ENCODE measurements around the gene MCF2L2. TPM values are rescaled to one million over a fixed set of nuclear protein-coding genes. Genes with fewer than 3 reads are reported as not detected.
"Not testable (repeated sequence)": the region's sequence is repeated elsewhere in the genome, so short reads cannot be mapped to it uniquely, and the experiment has no call there.

Gene MCF2L2
- total RNA-seq, 1 experiment from 2014 or later, result 0.46 TPM

- no peak for DNase-seq (ENCODE audit: low read depth)
Measured at GRCh38 chr3:183178512-183178832, 249.9 kb downstream of the MCF2L2 start.

DNA sequence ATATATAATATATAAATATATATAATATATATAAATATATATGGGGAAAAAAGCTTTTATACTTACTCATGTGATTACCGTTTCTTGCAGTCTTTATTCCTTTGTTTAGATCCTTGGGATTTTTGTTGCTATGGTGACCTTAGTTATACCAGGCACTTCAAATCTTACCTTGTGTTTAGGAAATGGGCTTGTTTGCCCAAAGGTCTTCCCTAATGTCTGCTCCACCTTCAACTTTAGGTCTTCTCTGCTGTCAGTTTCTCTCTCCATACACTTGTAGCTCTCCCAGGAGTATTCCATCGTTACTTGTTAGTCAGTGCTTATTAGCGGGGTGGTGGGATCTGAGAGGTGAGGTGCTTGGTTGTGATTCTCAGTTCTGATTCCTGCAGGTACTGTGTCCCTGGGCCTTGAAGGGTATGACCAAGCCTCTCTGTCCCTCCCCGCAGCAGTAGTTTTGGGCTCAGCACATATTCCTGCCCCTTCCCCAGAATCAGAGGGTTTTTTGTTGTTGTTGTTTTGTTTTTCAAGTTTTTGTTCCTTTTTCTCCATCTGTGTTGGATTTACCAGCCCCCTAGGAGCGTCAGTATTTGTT, 256.3 kb downstream of the MCF2L2 start:
- no peak for DNase-seq (ENCODE audit: low read depth)

GRCh38 chr3:183167975-183168374, 260.4 kb downstream of the MCF2L2 start:
- DNase-seq (ENCODE audit: low read depth), result not testable (repeated sequence)

- no peak for DNase-seq (ENCODE audit: low read depth)
Measured at GRCh38 chr3:183163563-183163962, 264.9 kb downstream of the MCF2L2 start.

DNA sequence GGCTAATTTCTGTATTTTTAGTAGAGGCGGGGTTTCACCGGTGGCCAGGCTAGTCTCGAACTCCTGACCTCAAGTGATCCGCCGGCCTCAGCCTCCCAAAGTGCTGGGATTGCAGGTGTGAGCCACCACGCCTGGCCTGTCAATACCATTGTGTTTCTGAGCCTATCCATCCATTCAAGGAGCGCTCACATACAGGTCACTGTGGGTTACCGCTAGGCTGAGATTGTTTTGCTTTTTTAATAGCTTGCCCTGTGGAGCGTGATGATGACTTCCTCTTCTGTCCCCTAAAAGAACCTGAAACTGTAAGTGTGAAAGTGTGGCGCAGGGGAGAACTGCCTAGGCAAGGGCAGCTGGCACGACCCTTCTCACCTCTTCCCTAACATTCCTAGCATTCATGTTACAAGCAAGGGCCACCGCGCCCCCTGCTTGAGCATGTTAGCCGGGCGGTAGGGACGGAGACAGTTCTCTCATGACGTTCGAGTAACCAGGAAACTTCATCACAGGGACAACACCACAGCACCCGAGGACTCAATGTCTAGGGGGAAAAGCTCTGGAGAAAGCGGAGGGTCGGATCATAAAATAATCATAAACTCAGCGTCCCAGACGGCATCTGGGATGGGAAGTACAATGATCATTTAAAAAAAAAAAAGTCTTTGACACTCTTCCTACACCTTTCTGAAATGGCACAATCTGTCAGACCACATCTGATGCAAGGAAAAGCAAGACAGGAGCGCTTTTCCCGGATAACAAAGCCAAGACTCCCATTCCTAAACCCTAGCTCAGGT, 266.7 kb downstream of the MCF2L2 start:
- DNase-seq (ENCODE audit: low read depth), result no peak

DNA sequence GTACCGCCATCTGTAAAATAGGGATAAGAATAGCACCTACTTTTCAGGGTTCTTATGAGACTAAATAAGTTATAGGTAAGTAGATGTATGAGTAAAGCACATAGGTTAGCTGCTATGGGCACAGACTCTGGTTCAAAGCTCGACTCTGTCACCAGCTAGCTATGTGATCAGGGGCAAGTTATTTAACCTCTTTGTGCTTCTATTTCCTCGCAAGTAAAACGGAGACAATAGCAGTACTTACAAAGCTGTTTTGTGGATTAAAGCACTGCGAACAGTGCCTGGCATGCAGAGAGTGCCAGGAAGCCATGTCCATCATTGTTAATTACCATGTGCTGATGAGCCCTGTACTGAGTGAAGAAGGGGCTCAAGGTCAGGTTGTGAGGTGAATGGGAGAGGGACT, 267.8 kb downstream of the MCF2L2 start:
- DNase-seq (ENCODE audit: low read depth), result no peak

GRCh38 chr3:183159333-183159732, 269.1 kb downstream of the MCF2L2 start:
- peak; percentile 19 for DNase-seq (ENCODE audit: low read depth)

DNA sequence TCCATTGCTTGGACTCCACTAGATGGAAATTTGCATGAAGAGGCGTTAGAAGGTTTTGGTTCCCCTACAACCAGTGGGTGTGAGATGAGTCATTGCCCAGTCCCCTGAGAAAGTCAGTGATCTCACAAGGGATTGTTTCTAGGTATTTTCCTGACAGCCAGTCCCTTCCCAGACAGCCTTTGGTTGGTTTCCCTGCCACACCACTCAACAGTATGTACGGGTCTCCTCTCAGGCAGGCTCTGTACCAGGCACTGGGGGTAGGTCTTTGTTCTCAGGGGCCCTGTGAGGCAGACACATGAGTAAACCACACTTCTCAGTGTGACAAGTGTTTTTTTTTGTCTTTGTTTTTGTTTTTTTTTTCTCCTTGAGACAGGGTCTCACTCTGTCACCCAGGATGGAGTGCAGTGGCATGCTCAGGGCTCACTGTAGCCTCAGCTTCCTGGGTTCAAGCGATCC, 269.8 kb downstream of the MCF2L2 start:
- peak; percentile 83 for DNase-seq (ENCODE audit: low read depth)

DNA sequence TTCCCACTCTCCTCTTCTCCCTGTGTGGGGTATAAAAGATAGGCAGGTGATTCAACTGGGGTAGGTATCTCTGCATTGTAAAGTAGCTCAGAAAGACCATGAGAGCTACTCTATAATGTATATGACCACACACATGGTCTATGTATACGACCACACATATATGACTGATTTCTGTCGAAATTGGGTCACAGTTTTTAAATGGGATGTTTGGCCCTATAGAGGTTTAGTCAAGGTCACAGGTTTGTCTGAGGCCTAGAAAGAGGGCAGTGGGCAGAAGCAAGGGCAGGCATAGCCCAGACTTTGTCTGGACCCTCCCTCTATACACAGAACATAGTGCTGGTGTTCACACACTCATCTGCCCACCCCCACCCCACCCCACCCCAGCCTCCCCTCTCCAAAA, 270.3 kb downstream of the MCF2L2 start:
- no peak for DNase-seq (ENCODE audit: low read depth)

DNA sequence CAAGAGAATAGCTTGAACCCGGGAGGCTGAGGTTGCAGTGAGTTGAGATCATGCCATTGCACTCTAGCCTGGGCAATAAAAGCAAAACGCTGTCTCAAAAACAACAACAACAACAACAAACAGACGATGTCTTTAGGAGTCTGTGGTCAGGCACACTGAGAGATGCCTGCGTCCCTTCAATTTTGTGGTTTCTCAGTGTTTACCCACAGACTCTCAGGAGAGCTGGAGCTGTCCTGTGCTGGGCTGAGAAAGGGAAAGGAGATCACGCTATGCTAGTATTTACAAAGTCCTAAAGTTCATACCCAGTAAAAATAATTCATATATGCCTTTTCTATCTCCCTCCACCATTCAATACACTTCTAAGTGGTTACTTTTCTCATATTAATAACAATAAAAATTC, 272.2 kb downstream of the MCF2L2 start:
- no peak for DNase-seq (ENCODE audit: low read depth)

GRCh38 chr3:183155499-183155898, 272.9 kb downstream of the MCF2L2 start:
- no peak for DNase-seq (ENCODE audit: low read depth)

- DNase-seq (ENCODE audit: low read depth), result no peak
Measured at GRCh38 chr3:183153210-183153950, 275.0 kb downstream of the MCF2L2 start.

GRCh38 chr3:183151821-183152351, 276.5 kb downstream of the MCF2L2 start:
- no peak for DNase-seq (ENCODE audit: low read depth)

GRCh38 chr3:183151086-183151485, 277.3 kb downstream of the MCF2L2 start:
- DNase-seq (ENCODE audit: low read depth), result no peak

DNA sequence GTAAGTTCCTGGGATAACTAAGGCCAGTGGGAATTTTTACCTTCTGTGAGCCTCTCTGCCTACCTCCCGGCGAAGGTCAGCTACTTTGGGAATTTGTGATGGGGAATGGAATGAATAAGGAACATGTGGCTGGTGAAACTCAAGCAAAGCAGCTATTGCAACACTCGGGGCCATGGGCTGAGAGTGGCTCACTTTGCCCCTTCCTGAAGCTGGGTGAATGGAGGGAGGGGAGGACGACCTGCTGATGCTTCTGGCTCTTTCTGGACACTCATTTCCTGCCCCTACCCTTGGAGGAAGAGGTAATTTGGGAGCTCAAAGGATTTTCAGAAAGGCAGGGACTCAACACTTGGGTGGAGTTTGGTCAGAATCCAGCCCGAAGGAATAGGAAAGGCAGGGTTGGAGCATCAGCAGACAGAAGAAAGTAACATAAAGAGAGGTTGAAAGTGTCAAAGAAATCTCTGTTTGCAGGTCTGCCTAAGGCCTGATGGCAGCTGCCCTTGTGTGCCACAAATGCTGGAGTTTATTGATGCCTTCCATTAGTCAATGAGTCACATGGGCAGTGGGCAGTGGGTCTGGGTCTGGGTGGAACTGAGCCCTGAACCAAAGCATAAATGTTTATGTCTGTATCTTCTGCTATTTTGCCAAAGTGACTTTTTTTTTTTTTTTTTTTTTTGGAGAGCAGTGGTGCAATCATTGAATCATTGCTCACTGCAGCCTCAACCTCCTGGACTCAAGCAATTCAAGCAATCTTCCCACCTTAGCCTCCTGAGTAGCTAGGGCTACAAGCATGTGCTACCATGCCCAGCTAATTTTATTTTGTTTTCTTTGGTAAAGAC, 278.3 kb downstream of the MCF2L2 start:
- DNase-seq (ENCODE audit: low read depth), result peak; percentile 23

DNA sequence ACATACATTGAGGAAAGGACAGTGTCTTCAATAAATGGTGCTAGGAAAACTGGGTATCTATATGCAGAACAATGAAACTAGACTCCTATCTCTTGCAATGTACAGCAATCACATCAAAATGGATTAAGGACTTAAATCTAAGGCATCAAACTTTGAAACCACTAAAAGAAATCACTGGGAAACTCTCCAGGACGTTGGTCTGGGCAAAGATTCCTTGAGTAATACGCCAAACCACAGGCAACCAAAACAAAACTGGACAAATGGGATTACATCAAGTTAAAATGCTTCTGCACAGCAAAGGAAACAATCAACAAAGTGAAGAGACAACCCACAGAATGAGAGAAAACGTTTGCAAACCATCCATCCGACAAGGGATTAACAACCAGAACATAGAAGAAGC, 280.4 kb downstream of the MCF2L2 start:
- DNase-seq (ENCODE audit: low read depth), result peak; percentile 38

GRCh38 chr3:183144363-183144762, 284.1 kb downstream of the MCF2L2 start:
- no peak for DNase-seq (ENCODE audit: low read depth)

GRCh38 chr3:183142199-183142598, 286.2 kb downstream of the MCF2L2 start:
- DNase-seq (ENCODE audit: low read depth), result no peak

GRCh38 chr3:183134844-183135243, 293.6 kb downstream of the MCF2L2 start:
- DNase-seq (ENCODE audit: low read depth), result no peak

DNA sequence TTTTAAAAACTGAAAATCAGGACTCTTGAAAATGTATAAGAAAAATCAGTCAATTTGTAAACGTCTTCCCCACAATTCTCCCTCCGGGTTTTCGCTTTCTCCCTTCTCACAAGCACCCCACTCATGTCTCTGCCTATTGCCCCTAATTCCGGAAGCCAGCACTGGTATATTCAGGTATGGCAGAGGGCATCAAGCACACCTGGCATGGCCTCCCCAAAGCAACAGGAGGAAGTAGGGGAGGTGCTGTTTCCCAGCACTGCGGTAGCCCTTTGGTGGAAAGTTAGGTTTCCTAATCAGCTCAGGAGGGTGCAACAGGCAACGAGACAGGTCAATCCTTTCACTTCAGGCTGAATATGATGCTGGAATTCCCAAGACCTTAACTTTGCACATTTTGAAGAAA, 296.0 kb downstream of the MCF2L2 start:
- DNase-seq (ENCODE audit: low read depth), result no peak

GRCh38 chr3:183131735-183132134, 296.7 kb downstream of the MCF2L2 start:
- DNase-seq (ENCODE audit: low read depth), result no peak

Data from Daoy (cell line).